Measurements from ENCODE around the gene SVEP1.

SVEP1 gene

GRCh38 chr9:110356639-110357395, 222.7 kb downstream of the SVEP1 start:
- no peak for FAIRE-seq

GRCh38 chr9:110355911-110356310, 223.6 kb downstream of the SVEP1 start:
- no peak for FAIRE-seq

GRCh38 chr9:110351009-110351467, 228.5 kb downstream of the SVEP1 start:
- FAIRE-seq, result no peak

DNA sequence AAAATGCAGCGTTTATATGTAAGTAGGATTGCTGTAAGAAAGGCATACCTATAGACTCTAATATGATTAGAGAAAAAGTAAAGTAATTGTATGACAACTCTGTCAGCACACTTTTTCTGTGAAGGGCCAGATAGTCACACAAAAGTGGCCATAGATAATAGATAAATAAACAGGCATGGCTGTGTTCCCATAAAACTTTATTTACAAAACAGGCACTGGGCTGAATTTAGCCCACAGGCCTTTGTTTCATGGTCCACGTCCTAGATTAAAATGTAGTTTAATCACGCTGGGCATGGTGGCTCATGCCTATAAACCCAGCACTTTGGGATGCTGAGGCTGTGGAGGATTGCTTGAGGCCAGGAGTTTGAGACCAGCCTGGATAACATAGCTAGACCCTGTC, 233.2 kb downstream of the SVEP1 start:
- FAIRE-seq, result no peak

DNA sequence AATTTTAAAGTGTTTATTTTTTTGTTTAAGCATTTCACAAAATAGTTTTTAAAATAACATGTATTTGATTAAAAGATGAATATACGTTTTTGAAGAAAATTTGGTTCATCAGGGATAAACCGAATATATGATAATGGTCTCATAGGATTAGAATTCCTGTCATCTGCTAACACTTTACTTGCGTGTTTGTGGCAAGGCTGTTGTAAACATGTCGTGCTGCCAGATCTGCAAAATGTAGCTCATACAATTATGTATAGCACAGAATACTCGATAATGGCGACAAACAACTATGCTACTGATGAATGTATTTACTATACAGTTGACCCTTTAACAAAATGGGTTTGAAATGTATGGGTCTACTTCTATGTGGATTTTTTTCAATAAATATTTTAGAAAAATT, 234.7 kb downstream of the SVEP1 start:
- no peak for FAIRE-seq

GRCh38 chr9:110343551-110343950, 236.0 kb downstream of the SVEP1 start:
- FAIRE-seq, result no peak

DNA sequence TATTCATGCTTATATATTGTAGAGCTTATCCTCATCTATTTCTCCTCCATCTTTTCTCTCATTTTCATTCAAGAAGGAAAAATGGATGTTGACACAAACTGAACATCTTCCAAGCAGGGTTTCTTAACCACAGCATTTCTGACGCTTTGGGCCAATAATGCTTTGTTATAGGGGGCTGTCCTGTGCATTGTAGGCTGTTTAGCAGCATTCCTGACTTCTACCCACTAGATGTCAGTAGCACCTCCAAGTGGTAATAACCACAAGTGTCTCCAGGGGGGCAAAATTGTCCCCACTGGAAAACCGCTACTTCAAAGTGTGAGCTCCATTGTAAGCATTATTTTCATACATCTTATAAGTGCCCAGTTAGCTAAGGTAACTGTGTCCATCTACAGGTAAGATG, 239.2 kb downstream of the SVEP1 start:
- no peak for FAIRE-seq

DNA sequence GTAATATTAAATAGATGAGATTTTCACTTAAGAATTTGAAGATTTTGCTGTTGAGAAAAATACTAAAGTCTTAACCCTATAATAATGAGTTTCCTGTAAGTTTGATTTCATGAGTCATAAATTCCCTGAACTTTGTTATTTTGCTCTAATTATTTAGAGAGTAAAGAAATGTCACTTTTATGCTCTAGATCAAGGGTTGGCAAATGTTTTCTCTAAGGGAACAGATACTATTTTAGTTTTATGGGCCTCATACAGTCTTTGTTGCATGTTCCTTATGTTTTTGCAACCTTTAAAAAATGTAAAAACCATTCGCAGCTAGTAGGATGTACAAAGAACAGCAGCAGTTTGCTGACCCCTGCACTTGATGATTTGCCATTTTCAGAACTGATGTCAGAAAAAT, 241.4 kb downstream of the SVEP1 start:
- FAIRE-seq, result no peak

DNA sequence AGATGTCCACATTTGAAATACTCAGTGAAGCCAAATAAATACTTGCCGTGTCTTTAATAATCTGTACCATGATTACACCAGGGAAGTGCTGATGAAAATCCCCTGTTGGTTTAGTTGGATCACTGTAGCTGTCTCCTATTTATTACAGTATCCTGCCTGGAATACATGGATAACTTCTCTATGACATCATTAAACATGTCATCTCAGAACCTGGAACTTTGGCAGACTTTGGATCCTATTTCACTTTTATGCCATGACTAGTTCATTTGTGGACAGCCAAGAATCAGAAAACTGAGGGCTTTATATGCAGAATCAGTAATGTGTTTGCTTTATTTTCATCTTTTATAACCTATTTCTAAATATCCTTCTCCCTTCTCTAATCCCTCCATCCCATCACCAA, 241.8 kb downstream of the SVEP1 start, which contains the start of gene TXNDC8:
TXNDC8 (minus strand) TSS at position 137 of the 400 bp plus-strand sequence.
- FAIRE-seq, result no peak

DNA sequence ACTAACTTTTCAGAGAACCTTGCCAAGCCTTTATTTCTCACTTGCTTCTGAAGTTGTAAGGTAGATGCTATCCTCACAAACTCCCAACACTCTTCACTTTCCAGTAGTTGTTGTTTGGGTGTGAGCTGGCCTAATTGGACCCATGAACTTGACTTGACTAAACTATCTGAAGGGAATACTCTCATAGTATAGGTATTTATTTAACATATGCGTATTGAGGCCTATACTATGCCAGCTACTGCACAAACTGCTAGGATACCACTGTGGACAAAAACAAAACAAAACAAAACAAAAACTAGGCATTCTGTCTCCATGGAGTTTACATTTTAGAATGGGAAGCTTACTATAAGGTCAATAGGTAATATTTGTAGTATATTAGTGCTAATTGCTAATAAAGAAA, 243.2 kb downstream of the SVEP1 start:
- FAIRE-seq, result no peak

DNA sequence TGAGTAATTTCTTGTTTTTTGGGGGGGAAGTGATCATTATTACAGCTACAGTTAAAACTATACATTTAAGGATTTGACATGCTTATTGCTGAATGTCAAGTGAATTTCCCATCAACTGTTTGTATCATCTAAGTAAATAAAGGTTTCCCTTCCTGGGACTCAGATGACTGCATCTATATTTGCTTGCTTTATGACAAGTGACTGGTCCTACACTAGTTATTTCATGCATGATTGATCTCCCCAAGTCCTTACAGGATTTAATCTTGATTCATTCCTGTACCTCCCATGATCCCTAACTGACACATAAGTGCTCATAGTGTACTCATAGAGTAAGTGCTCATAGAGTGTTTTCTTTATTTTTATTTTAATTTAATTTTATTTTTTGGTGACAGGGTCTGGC, 244.7 kb downstream of the SVEP1 start:
- FAIRE-seq, result no peak

DNA sequence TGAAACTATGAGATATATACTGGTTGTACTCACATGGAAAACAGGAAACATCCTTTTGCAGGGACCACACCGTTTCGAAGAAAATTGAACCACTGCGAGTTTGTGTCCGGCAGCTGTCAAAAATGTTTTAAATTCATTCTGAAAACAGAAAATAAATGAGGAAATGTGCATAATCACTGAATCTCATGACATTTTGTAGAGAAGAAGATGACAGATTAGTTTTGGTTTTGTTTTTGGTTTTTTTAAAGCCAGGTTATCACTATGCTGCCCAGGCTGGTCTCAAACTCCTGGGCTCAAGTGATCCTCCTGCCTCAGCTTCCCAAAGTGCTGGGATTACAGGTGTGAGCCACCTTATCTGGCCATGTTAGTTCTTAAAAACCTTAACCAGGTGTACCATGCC, 245.4 kb downstream of the SVEP1 start:
- no peak for FAIRE-seq

GRCh38 chr9:110332766-110333165, 246.8 kb downstream of the SVEP1 start:
- FAIRE-seq, result peak; percentile 49

DNA sequence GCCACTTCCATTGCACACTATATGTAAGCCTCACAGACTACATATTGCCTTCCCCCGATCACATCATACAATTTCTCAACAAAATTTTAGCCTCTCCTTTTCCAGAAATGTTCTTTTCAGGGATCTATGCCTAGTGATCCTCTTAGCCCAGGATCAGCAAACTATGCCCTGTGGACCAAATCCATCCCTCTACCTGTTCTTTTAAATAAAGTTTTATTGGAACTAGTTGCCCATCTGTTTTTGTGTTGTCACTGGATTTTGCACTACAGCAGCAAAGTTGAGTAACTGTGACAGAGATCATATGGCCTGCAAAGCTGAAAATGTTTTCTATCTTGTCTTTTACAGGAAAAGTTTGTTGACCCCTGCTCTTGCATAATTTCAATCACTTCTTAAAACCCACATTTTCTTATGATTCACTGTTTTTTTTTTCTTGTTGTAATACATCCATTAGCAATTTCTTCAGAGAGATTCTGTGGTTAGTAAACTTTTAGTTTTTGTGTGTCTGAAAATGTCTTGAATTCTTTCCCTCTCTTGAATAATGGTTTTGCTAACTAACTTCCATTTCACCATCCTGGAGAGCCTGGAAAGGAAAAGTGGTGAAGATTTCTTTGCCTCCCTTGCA, 248.9 kb downstream of the SVEP1 start:
- no peak for FAIRE-seq

DNA sequence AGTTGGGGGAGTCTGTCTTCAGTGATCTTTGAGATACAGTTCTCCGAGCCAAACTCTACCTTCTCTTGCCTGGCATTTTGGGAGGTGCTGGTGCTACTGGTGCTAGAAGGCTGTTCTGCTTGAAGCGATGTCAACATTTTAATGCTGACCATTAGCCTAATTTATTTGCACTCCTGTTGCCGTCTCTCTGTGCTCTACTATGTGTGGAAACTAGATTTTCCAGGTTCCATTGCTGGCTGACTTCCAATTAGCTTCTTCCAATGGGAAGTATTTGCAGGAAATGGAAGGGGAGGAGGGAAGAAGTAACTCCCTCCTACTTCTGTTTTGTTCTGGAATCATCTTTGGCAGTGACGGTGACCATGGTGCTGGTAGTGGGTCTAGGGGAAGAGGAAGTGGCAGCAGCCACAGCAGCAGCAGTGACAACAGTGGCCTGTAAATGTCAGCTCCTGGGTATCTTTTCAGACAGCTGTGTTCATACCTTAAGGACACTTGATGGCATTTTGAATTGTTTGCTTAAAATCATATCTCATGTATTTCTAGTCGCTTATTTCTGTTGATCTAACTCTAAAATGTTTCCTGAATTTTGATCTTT, 249.8 kb downstream of the SVEP1 start:
- no peak for FAIRE-seq

- FAIRE-seq, result no peak
Measured at GRCh38 chr9:110328763-110329162, 250.8 kb downstream of the SVEP1 start.

DNA sequence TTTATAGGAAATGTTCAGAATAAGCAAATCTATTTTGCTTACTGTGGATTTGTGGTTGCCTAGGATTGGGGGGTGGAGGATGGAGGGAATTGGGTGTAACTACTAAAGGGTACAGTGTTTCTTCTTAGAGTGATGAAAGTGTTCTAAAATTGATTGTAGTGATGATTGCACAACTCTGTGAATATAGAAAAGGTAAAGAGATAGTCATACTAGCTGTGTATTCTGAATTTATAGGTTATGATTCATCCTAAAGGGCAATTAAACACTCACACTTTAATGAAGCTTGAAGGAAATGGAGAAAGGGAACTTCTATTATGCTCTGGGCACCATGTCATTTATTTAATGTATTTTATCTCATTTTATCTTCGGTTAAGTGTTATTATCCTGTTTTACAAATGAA, 251.8 kb downstream of the SVEP1 start:
- no peak for FAIRE-seq

- FAIRE-seq, result no peak
Measured at GRCh38 chr9:110323818-110324217, 255.7 kb downstream of the SVEP1 start.

DNA sequence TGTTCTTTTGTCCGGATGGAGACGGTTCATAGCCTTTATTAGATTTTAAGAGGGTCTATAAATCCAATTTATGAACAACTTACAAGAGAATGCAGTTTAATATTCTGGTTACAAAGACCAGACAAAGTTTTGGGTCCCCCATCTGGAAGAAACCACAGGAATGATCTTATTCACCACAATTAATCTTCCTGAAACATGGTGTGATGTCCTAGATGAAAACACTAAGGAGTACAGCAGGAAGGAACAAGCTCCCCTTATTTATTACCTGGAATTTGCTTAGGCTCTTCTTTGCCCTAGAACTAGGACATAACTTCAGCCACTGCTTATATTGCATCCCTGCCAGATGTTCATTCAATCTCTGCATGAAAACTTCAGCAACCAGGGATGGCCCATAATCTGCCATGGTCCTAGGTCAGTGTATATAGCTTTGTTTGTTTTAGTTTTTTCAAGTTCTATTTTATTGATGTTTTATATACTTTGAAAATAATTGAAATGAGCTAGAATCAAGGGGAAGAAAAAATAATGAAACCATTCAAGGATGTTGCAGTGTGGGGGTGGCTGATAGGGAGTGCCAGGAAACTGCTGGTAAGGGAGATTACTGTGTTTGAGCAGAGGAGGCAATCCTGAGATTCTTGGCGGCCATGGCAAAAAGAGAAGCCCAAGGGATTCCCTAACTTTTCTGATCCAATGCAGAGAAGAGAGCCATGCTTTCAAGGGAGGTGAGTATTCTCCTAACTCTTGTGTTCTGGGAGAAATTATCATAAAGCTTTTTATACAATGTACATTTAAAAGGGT, 258.7 kb downstream of the SVEP1 start:
- FAIRE-seq, result no peak

DNA sequence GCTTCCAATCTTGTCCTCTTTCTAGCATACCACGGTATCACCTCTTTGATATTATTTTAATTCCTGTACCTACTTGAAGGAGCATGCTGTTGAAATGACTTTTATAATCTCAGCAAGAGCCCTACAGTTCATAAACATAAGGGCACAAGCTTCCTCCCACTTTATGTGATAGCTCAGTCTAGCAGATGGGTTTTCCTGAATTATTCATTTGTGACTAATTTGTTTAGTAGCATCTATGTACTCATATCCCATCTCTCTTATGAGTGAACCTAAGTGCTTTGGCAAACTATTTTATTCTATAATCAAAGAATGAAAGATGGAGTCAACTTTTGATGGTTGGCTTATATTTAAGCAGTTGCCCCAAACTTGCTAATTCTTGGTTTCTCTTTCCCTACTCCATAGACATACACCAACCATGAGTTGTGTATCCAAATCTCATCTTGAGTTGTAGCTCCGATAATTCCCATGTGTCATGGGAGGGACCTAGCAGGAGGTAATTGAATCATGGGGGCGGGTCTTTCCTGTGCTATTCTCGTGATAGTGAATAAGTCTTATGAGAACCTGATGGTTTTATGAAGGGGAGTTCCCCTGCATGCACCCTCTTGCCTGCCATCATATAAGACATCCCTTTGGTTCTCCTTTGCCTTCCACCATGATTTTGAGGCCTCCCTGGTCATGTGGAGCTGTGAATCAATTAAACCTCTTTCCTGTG, 259.6 kb downstream of the SVEP1 start:
- no peak for FAIRE-seq

DNA sequence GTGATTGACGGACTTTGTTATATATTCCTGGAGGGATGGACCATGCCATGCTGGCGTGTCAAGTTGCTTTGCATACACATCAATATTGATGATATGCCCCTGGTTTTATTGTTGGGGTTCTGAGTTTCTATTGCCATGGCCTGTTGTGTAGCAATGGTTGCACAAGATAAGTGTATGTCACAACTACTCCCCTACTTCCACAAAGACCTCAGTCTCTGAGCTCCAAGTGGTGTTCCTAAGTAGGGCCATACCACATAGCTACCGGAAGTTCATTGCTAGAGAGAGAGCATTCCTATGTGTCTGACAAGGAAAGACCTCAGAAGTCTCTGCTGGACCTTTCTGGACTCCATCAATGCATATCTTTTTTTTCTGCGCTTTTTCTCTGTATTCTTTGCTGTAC, 261.6 kb downstream of the SVEP1 start:
- FAIRE-seq, result no peak

- FAIRE-seq, result no peak
Measured at GRCh38 chr9:110316261-110317075, 263.1 kb downstream of the SVEP1 start.

All from islet of Langerhans (tissue), 1 donor.